Kidney capillary endothelial cell (primary cell): ENCODE results near the gene SH2D7.

Experiments used
- DNase-seq: peaks from one replicate; pipeline ENCODE4 v3.0.0-alpha.2; 2018; ENCODE audit warnings: low spot score

SH2D7 gene

DNA sequence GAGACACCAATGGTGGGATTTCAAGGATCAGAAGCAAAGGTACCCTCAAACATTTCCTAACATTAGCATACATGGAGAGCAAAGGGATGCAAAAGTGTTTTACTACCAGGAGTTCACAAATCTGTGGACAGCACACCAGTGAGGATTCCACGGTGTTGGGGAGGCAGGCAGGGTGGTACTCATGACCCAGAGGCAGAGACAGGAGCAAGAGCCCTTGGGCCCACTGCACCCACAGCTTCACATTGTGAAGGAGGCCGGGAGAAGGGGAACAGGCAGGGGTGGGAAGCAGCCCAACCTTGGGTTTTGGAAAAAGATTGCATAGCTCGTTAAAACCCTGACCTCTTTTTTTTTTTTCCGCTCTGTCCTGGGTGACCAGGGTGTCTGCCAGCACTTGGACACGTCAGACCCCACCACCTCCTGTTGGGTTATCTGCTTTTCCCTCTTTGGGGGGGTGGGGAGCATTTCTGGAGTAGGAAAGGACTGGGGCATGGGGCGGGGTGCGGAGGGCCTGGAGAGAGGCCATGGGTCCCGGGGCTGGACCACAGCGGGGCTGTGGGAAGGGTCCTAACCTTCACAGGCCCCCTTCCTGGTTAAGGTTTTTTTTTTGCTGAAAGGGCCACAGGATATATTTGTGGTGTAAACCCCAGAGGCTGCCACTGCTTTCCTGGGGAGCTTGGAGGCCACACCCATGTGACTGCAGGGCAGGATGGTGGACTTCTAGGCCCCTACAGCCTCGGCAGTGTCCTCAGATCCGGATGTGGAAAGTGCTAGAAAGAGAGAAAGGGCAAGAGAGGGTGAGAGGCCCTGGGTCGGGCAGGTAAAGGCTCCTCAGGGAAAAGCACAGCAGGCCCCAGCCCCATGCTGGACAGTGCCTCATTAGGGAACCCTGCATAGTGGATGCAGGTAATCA lies 12.5 kb downstream of the SH2D7 start:
- no peak for DNase-seq

DNA sequence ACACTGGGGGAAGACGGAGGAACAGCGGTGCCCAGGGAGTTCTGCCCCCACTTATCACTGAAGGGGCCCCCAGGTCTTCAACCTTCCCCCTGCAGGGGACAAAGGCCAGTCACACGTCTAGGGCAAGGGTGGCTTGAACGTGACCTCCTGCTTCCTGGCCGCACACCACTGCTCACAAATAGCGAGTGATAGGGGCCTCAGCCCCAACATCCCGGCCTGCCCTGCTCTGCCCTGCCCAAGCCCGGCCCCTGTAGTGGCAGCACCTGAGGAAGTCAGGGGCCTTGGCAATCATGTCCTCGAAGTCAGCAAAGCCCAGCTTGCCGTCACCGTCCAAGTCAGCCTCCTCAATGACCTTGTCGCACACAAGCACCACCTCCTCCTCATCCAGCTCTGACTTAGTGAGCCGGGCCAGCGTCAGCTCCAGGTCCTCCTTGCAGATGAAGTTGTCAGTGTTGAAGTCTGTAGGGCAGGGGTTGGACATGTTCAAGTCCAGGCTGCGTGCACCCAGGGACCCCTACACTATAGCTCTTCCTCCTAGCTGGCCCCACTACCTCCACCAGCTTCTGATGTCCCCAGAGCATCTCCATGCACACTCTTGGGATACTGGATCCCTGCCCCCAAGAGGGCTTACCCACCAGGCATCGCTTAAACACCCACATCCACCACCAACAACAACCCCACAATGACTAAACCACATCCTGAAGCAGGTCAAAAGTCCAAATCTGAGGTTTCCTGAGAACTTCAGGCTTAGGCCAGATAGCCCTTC lies 13.3 kb downstream of the SH2D7 start:
- peak; percentile 40 for DNase-seq

DNA sequence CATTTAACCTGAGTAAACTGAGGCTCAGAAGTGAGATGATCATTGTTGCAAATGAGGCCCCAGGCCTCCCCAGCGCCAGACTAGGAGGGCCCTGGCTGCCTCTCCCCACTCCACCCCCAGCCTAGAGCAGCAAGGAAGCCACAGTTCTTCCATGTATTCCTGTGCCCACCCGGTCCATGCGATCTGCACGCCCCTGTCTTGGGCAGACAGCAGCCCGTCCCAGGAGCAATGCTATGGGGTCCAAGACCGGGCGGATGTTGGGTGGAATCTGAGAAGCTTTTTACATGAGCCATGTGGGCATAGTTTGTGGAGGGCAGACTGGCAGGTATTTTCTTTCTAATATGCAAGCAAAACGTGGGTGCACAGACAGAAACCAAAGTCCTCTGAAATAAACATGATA lies 15.1 kb downstream of the SH2D7 start:
- DNase-seq, result no peak

DNA sequence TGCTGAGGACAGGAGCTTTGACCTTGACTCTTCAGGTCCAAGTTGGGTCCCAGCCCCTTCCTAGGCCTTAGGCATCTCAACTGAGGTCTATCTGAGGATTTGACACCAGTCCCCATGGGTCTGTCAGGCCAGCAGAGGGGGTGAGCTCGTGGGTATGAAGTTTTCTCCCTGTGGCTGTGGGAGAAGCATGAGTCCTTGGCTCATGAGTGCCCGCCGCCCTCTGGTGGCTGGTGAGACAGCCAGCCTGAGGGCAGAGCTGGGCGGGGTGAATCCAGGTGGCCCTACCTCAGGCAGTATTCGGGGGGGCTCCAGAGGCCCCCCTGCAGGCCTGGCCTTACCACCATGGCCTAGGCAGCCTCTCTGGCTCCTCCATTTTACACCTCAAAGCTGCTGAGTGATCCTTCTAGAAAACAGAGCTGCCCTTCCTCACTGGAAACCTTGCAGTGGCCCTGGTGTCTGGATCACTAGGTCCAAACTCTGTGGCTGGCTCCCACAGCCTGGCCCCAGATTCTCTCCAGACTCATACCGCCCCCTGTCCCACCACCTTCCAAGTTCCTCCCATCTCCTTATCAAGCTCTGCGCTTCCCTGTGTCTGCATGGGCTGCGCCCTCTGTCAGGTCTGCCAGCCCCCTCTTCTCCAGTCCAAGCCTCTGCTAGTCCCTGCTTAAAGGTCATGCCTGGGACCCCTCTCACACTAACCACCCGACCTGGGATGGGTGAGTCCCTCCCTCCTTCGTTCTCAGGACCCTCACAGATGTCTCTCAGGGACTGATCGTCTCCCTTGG lies 16.1 kb downstream of the SH2D7 start:
- peak; percentile 84 for DNase-seq

DNA sequence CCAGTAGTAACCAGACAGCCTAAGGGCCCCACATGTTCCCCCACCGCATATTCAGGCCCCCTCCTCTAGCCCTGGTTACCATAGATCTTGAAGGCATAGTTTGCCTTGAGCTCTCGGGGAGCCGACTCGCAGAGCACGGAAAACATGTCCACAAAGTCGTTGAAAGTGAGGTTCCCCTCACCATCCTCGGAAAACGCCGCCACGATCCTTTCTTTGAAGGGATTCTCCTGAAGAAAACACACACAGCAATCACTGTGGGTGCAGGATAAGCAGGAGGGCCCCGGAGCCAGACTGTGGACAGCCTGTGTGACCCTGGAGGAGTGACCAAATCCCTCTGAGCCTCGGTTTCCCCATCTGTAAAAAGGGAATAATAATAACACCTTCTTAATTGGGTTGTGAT lies 16.8 kb downstream of the SH2D7 start:
- no peak for DNase-seq

DNA sequence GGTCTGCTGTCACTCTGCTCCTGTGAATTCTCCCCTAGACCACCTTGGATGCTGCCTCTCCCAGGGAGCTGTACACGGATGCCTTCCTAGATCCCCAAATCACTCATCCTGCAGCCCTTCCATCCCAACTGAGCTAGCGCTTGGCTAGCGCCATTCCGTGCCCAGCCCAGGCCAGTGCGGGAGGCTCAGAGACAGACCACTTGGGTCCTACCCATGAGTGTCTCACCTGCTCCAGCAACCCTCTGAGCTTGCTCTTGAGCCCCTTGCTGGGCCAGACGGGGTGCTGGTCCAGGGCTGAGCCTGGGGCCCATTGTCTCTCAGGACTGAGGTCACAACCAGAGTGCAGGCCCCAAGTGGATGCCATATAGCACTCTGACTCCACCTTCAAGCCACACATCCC lies 17.7 kb downstream of the SH2D7 start:
- DNase-seq, result no peak

DNA sequence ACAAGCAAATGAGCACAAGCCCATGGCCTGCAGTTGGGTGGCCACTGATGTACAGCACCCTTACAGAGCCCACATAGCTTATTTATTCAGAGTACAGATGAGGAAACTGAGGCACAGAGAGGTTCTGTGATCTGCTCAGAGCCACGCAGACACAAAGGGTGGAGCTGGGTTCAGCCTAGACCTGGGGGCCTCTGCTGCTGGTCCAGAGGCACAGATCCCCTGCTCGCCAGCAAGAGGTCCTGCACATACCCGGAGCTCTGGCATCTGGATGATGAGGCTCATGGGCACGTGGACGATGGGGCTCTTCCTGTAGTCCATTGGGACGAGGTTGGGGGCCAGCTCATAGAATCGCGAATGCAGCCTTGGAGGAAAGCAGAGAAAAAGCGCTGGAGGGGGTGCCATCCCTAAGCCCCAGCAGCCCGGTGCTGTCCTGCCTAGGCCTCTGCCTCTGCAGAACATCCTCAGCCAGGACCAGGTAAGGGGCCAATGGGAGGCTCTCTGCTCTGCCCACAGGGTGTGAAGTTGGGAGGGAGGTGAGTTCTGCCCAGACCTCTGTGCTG lies 18.6 kb downstream of the SH2D7 start:
- DNase-seq, result no peak

DNA sequence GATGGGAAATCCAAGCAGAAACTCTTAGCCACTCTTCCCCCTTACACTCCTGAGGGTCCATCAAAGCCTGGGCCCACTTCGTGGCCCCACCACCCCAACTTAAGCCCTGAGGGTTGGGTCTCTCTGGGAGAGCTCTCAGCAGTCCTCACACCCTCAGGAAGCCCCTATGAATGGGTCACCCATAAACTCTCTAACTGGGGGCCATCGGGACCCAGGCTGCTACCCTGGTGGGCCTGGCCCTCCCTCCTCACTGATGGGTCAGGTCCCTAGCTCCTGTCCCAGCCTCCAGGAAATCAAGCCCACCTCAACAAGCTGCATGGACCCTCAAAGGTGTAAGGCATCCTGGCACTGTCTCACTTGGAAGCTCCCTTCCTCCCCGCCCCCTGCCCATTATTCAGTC lies 19.4 kb downstream of the SH2D7 start:
- no peak for DNase-seq

DNA sequence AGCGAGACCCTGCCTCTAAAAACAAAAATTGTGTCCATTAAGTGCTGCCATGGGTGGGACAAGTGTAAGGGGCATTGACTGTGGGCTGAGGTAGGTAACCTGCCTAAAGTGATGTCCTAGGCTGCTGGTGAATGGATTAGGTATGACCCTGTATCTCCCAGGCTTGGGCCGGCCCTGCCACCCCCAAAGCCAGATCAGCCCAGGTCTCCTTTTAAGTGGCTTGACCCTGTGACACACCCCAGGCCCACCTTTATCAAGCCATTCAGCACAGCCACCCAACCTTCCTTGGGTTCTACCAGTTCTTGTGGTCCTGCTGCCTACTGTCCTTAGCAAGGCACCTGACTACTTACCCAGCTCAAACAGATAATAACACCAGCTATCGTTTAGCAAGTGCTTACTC lies 20.2 kb downstream of the SH2D7 start:
- no peak for DNase-seq

DNA sequence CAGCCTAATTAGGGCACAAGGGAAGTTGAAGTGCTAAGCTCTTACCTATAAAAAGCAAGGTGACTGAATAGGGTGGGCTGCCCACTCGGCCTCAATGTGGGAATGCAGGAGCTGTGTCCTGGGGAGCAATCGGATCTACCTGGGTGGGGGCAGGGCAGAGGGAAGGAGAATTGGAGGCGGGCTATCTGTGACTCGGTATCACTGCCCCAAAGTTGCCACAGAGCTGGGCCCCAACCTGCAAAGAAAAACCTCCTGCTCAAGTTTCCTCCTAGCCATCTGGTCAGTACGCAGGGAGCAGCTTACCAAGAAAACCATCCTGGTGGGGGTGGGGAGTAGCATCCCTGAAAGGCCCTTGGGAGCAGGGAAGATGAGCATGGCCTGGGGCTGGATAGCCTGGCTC lies 28.2 kb downstream of the SH2D7 start:
- DNase-seq, result no peak

DNA sequence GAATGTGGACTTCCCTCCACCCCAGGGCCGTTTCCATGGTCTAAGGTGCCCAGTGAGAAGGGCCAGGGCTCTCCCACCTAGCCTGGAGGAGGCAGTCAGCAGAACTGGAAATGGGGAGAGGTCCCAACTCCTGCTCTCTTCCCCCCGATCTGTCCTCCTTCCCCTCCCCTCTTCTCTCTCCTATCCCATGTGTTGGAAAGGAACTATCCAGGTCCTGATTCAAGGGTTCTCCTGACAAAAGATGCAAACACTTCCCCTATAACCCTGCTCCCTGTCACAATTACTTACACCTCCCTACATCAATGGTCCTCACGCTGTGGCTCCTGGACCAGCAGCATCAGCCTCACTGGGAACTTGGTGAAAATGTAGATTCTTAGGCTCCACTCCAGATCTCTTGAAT lies 32.9 kb downstream of the SH2D7 start:
- no peak for DNase-seq

DNA sequence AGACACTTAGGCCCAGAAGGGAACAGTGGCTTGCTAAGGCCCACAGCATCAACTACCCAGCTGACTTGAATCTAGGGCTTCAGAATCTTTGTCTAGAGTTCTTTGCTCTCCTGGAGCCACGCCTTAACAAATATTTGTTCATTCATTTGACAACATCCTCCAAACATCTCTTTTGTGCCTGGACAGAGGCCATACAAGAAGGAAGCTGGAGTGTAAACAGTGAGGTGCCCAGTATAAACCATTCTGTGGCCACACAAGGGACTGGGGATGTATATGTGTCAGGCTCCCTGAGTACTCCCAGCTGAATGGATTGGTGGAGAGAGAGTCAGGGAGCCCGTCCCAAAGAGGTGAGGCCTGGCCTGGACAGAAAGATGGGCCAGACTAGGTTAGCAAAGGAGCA lies 35.5 kb downstream of the SH2D7 start:
- no peak for DNase-seq

DNA sequence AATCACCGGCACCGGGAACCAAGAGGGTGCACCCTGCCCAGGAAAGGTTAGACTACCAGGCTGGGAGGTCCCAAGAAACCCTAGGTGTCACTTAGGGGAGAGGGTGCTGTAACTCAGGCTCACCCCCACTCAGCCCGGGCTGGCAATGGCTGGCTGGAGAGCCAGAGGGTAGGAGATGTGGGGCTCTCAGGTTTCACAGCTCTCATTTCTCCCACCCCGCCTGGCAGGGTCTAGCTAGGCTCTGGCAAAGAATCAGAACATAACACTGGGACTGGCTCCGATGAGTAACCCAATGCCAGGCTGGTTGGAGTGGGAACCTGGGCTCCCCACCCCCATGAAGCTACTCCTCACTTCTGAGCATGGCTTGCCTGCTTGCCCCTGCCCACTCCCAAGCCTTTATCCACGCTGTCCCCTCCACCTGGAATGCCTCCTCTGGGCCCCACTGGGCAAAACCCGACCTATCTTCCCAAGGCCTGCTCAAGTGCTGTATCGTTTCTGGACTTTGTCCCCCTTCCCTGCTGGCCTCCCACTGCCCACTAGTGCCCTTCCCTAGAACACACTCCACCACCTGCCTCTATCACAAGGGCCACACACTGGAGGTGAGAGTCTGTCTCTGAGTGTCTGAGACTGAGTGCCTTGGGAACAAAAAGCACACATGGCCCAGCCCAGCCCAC lies 36.9 kb downstream of the SH2D7 start:
- DNase-seq, result no peak

DNA sequence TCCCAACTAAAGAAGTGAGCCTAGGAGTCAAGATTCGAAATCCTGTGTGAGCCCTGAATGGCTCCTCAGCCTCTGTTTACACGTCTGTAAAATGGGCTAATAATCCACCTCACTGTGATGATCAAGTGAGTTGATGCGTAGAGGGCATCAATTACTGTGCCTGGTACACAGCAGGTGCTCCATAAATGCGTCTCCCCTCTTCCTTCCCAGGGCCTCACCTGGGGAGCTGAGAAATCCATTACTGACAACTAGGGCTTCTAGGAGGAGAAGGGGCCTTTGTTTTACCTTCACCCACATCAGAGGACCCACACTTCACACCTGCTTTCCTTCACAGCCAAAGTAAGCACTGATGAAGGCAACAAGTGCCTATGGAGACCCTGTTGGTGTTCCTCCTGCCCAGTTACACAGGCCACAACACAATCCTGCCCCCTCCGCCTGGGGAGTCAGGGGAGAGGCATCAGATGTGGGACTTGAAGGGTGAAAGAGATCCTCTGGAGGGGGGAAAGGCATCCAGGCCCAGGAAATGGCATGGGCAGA lies 37.5 kb downstream of the SH2D7 start:
- no peak for DNase-seq

DNA sequence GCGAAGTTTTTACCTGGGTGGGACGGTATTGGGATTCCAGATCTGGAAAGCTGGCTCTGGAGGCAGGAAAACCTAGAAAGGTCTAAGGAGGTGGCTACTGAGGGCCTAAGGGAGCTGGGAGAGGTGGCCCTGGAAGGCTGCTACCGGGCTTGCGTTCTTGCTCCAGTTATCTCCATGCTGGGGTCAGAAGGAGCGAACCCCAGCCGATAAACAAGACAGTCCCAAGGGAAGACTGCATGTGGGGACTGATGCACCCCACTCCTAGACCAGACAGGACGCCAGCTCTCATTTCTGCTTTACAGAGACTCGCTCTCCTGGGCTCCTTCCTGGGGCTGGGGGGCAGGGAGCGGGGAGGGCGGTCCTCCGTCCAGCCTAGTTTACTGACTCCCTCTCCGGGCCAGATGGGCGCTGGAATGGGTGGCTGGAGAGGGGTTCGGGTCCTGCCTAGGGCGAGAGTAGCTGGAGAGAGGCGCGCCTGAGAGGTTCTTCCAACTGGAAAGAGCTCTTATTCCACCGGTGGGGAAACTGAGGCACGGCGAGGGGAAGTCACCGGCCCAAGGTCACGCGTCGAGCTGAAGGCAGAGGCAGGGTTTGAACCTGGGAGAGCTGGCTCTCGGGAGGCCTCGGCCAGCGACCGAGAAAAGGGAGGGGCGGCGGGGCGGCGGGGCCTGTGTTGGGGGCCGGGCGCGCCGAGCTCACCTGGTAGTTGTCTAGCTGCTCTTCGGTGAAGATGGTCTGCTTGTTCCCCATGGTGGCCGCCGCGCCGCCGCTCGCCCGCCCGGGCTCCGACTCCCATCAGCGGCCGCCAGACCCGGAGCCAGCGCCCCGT lies 38.3 kb downstream of the SH2D7 start:
- no peak for DNase-seq

DNA sequence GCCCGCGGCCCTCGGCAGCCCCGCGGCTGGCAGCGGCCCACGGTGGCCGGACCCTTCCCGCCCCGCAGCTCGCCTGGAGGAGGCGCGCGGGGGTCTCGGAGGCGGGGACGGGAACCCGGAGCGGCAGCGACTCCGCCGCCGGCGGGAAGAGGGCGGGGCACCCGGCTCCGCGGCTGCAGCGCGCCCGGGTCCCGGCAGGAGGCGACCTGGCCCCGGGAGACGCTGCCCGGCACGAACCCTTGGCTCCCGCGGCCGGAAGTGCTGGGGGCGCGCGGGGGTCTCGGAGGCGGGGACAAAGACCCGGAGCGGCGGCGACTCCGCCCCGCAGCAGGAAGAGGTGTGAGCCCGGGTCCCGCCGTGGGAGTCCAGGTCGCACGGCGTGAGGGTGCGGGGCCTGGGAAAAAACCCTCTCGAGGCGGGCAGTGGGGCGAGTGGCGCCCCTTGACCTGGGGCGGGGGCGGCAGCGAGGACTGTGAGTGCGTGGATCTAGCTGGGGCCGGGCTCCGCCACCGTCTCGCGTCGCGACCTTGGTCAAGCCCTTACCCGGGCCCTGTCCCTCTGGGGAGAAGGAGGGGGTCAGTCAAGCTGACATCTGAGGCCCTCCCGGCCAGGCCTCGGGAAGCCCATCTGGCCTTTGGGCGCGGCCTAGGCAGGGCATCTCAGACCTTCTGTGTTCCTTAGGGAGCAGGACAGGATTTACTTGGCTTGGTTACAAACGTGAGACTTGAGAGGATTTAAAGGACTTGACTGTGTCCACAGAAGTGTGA lies 39.1 kb downstream of the SH2D7 start, which contains the start of gene CIB2:
Gene CIB2 (minus strand): TSS at position 151 of the 767 bp plus-strand sequence. CDS start 230 bp downstream, outside the sequence.
- peak; percentile 41 for DNase-seq

DNA sequence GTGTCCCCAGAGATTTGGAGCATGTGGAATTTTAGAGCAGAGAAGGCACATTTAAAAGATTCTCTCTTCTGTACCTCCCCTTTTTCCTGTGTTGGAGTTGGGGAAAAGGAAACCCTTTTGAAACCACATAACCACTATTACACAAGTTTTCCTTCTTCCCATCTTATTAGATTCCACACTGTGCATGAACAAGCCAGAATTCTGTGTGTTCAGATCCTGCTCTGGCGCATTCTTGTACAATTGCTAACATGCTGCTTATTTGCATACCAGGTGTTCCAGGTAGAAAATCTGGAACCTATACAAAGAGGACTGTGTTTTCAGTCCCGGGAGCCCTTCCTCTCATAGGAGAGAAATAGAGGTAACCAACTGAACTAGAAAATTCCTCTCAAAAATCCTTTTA lies 41.4 kb downstream of the SH2D7 start:
- no peak for DNase-seq

DNA sequence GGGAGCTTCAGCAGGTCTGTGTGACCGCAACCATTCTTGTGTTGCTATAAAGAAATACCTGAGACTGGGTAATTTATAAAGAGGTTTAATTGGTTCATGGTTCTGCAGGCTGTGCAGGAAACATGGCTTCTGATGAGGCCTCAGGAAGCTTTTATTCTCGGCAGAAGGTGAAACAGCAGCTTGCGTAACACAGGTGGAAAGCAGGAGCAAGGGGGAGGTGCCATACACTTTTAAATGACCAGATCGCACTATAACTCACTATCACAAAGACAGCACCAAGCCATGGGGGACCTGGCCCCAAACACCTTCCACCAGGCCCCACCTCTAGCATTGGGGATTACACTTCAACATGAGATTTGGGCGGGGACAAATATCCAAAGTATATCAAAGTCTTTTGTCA lies 47.2 kb downstream of the SH2D7 start:
- no peak for DNase-seq

DNA sequence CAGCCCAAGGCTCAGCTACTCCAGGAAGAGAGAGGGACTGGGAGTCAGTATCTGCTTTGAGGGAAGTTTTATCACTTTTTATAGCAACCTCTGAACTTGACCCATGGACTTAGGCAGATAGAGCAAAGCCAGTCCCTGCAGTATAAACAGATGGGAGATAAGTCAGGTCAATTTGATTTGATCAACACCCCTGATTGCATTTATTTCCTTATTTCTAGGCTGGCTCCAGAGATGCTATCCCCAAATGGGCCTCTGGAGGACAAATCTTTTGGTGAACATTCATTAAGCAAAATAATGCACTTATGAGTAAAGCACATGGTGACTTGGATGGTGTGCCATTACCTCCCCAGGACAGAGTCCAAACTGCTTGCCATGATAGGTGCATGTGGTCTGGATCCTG lies 47.9 kb downstream of the SH2D7 start:
- DNase-seq, result no peak

DNA sequence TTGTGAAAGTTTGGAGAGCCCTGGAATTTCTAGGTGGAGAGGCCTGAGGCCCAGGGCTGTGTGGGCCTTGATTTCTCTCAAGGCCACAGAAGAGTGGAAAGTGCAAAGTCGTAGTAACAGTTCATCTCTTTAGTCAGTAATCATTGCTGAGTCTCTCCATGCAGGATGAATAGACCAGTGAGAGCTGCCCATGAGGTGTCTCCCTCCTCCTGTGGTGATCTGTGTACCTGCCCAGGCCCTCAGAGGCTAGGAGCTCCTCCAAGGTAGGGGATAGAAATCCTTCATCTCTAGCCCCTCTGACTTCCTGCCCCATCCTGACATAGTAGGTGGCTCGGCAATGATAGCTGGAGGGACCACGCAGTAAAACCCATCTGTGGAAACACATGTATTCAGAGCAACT lies 50.0 kb downstream of the SH2D7 start:
- DNase-seq, result no peak
